Testis (tissue), 3 donors: ENCODE data around the gene CKS1B. TPM values are rescaled to one million over a fixed set of nuclear protein-coding genes. Genes with fewer than 3 reads are reported as not detected.
"Not testable (repeated sequence)": the region's sequence is repeated elsewhere in the genome, so short reads cannot be mapped to it uniquely, and the experiment has no call there.

Experiments used
- DNase-seq: peaks from one replicate; pipeline ENCODE4 v3.0.0-alpha.2; 2019
- H3K27ac ChIP-seq, 2 donors: fragments of 200-600 bp; sonication (generic); one replicate each; pipeline ENCODE4 v1.5.1; 2019
- H3K27me3 ChIP-seq: fragments of 200-600 bp; sonication (generic); one replicate; pipeline ENCODE4 v1.5.1; 2019
- H3K36me3 ChIP-seq: fragments of 200-600 bp; sonication (generic); one replicate; pipeline ENCODE4 v1.5.1; 2017; ENCODE audit warnings: low read depth; ENCODE audit errors: missing control alignments
- H3K4me1 ChIP-seq: fragments of 200-600 bp; sonication (generic); one replicate; pipeline ENCODE4 v1.5.1; 2019
- H3K4me3 ChIP-seq, 2 donors: fragments of 200-600 bp; sonication (generic); one replicate each; pipeline ENCODE4 v1.5.1; 2017 to 2019
- H3K9me3 ChIP-seq: fragments of 200-600 bp; sonication (generic); one replicate; pipeline ENCODE4 v1.5.1; 2017
- CTCF ChIP-seq, 3 experiments: fragments of 450-650 bp in 2 of 3; fragments of 200-600 bp in 1 of 3; sonication (generic) in 1 of 3; IDR thresholded peaks; one replicate each; pipeline ENCODE4 v1.5.1; 2016 to 2019; ENCODE audit warnings: antibody characterized with exemption in 3 of 3, mild to moderate bottlenecking in 2 of 3, moderate library complexity in 1 of 3
- POLR2A ChIP-seq: fragments of 450-650 bp; IDR thresholded peaks from one replicate; pipeline ENCODE4 v1.6.1; 2017; ENCODE audit warnings: antibody characterized with exemption, mild to moderate bottlenecking, moderate library complexity
- WGBS, 2 donors: methylation state at CpG; one replicate each; pipeline ENCODE4 v1.1.5; 2018; 5-methylcytosine and 5-hydroxymethylcytosine counted together
- intact Hi-C: fragments of 100-400 bp; cut with DNase I; formaldehyde crosslinking; loops from one replicate; pipeline ENCODE4 v1.15.1; 2023; ENCODE audit warnings: low total_unique reads
- polyA plus RNA-seq: library from polyadenylated mRNA; stranded (reverse); fragments of 350-450 nt; fragmentation: Illumina TruSeq; extraction: RNeasy Lipid Tissue Mini Kit (QIAGEN cat#74804); gene quantifications from one replicate; pipeline ENCODE4 v1.2.3, GENCODE V29; 2014; ENCODE audit warnings: low read depth, low replicate concordance; ENCODE audit not compliant: insufficient read depth
- total RNA-seq, 2 donors: library from RNA; depleted of rRNA; stranded (reverse); fragments of >200 nt; gene quantifications; one replicate each; pipeline ENCODE4 v1.2.3, GENCODE V29; 2016

The CKS1B gene
- total and polyA plus RNA-seq, 3 donors from 2014 or later = 45.5 to 100 (median 84.3) TPM

GRCh38 chr1:154983776-154984466 lies 9.4 kb downstream of the CKS1B start:
- intact Hi-C loops = no loop called here
- no peaks in the 10 kb centered on the region for H3K36me3 ChIP-seq
- no peaks in the 10 kb centered on the region for H3K27me3 ChIP-seq
- no peak for DNase-seq
- no peak overlapping the region for H3K27ac ChIP-seq
- no peaks in the 10 kb centered on the region for H3K9me3 ChIP-seq
- TF ChIP-seq CTCF (IDR thresholded peaks at IDR 0.05) (no peak), POLR2A (no peak)
- H3K4me3 ChIP-seq = peak overlapping the region; percentile 46 to 77
- 10 to 14% methylated on average over 16 to 17 of the region's 17 CpGs for WGBS, 2 donors
- H3K4me1 ChIP-seq = peaks cover 9% of the 10 kb centered on the region

- H3K4me3 ChIP-seq, DNase-seq, intact Hi-C loops, H3K27ac ChIP-seq, H3K36me3 ChIP-seq, H3K9me3 ChIP-seq, H3K27me3 ChIP-seq, H3K4me1 ChIP-seq: not testable (repeated sequence)
- WGBS, 2 donors = 82 to 84% methylated on average over 4 of the region's 4 CpGs
Measured at GRCh38 chr1:154986736-154987135, 12.3 kb downstream of the CKS1B start.

GRCh38 chr1:154987326-154987725 lies 12.8 kb downstream of the CKS1B start:
- H3K4me3 ChIP-seq = no peak overlapping the region
- intact Hi-C loops = no loop called here
- no peaks in the 10 kb centered on the region for H3K36me3 ChIP-seq
- no peak for TF ChIP-seq CTCF (IDR thresholded peaks at IDR 0.05)
- no peak for TF ChIP-seq POLR2A
- no peak overlapping the region for H3K27ac ChIP-seq
- 89 to 92% methylated on average over 6 of the region's 6 CpGs for WGBS, 2 donors
- H3K9me3 ChIP-seq = no peaks in the 10 kb centered on the region
- no peak for DNase-seq
- H3K27me3 ChIP-seq = no peaks in the 10 kb centered on the region
- H3K4me1 ChIP-seq = peaks cover 9% of the 10 kb centered on the region

- TF ChIP-seq POLR2A (no peak), CTCF (IDR thresholded peaks at IDR 0.05) (no peak)
- Histone ChIP-seq H3K27me3 (no peaks in the 10 kb centered on the region), H3K9me3 (no peaks in the 10 kb centered on the region), H3K4me1 (peaks cover 5% of the 10 kb centered on the region), H3K4me3 (no peak overlapping the region), H3K27ac (no peak overlapping the region), H3K36me3 (no peaks in the 10 kb centered on the region)
- DNase-seq = no peak
- 85 to 93% methylated on average over 17 of the region's 17 CpGs for WGBS, 2 donors
- intact Hi-C loops = no loop called here
Measured at GRCh38 chr1:154988058-154988954, 13.8 kb downstream of the CKS1B start.

- Histone ChIP-seq H3K9me3 (no peaks in the 10 kb centered on the region), H3K4me1 (no peaks in the 10 kb centered on the region), H3K27ac (no peak overlapping the region), H3K4me3 (no peak overlapping the region), H3K36me3 (no peaks in the 10 kb centered on the region), H3K27me3 (no peaks in the 10 kb centered on the region)
- intact Hi-C loops = no loop called here
- 89 to 93% methylated on average over 3 of the region's 3 CpGs for WGBS, 2 donors
- DNase-seq = no peak
- TF ChIP-seq POLR2A (no peak), CTCF (IDR thresholded peaks at IDR 0.05) (no peak)
Measured at GRCh38 chr1:154989195-154989860, 14.8 kb downstream of the CKS1B start.
